ENCODE measurements around the gene KCNAB1. TPM values are rescaled to one million over a fixed set of nuclear protein-coding genes. Genes with fewer than 3 reads are reported as not detected.

The KCNAB1 gene
- total RNA-seq, 1 experiment from 2014 or later = not detected

DNA sequence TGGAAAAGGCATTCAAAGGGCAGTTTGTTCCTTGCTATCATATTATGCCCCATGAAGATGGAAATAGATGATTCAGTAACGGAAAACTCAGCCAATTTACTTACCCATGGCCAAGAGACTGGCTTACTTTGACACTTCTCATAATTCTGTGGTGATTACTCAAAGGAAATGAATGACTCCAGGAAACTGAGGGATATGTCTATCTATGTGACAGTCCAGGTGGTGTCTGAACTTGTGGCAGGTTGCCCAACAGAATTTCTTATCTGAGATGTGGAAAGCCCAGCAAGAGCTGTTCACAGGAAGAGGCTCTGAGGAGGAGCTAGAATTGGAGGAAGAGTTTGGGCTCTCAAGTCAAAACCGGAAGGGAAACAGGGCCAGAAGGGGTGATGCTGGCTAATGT lies 91.2 kb downstream of the KCNAB1 start:
- BruUV-seq (replicated peaks) = no TSS peak
- no peak for DNase-seq (ENCODE audit: low spot score)

DNA sequence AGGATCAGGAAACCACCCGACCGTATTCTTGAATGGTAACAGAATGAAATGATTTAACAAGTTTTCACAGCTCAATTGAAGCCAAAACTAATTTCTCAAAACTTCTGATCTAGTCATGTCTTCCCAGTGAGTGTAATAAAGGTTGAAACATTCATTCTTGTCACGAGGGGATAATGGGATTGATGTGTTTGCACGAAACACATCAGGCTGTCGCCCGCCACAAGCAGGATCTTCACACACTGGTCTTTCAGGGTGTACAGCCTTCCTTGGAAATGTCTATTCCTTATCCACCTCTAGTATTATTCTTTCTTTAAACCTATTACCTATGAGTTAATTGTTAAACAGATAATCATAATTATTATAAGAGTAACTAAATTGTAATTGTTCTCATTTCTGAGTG lies 94.3 kb downstream of the KCNAB1 start:
- H3K4me3 ChIP-seq (ENCODE audit: low read depth, low read length, poor library complexity, severe bottlenecking) = no peak overlapping the region
- H3K4me1 ChIP-seq (ENCODE audit: insufficient read depth, low read length, poor library complexity, severe bottlenecking) = no peaks in the 10 kb centered on the region
- intact Hi-C loops (cut with micrococcal nuclease; ENCODE audit: unreplicated experiment) = no loop called here
- POLR2A ChIA-PET (ENCODE audit: low non-redundant PET) = no interaction called here
- H3K27me3 ChIP-seq (replicated peaks; ENCODE audit: insufficient read depth, low read depth, low read length, poor library complexity) = no peaks in the 10 kb centered on the region
- CTCF ChIA-PET = interaction anchor here (0.6 kb wide), 1 partner anchor 916 kb away, joined by 9 read pairs; no protein-coding TSS in a partner anchor
- BruUV-seq (replicated peaks) = no TSS peak
- no peaks in the 10 kb centered on the region for H3K36me3 ChIP-seq (ENCODE audit: insufficient read depth, low read length, poor library complexity, severe bottlenecking)
- no peak for DNase-seq (ENCODE audit: low spot score)
- no peaks in the 10 kb centered on the region for H3K9me3 ChIP-seq (ENCODE audit: low read depth, low read length, poor library complexity, severe bottlenecking)
- H3K27ac ChIP-seq (ENCODE audit: low read depth, low read length, poor library complexity, severe bottlenecking) = no peak overlapping the region
- TF ChIP-seq, protein P1, sequence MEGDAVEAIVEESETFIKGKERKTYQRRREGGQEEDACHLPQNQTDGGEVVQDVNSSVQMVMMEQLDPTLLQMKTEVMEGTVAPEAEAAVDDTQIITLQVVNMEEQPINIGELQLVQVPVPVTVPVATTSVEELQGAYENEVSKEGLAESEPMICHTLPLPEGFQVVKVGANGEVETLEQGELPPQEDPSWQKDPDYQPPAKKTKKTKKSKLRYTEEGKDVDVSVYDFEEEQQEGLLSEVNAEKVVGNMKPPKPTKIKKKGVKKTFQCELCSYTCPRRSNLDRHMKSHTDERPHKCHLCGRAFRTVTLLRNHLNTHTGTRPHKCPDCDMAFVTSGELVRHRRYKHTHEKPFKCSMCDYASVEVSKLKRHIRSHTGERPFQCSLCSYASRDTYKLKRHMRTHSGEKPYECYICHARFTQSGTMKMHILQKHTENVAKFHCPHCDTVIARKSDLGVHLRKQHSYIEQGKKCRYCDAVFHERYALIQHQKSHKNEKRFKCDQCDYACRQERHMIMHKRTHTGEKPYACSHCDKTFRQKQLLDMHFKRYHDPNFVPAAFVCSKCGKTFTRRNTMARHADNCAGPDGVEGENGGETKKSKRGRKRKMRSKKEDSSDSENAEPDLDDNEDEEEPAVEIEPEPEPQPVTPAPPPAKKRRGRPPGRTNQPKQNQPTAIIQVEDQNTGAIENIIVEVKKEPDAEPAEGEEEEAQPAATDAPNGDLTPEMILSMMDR (conservative IDR thresholded peaks at IDR 0.05; ENCODE audit: low read depth, low read length) = no peak
- no peak for TF ChIP-seq EZH2 (IDR thresholded peaks at IDR 0.05; ENCODE audit: borderline replicate concordance, low read depth, low read length, poor library complexity, severe bottlenecking)

More for the DNA sequence above, 91.2 kb downstream of the KCNAB1 start:
- POLR2A ChIA-PET (ENCODE audit: low non-redundant PET) = no interaction called here
- H3K27ac ChIP-seq (ENCODE audit: low read depth, low read length, poor library complexity, severe bottlenecking) = no peak overlapping the region
- TF ChIP-seq, protein P1 (conservative IDR thresholded peaks at IDR 0.05; ENCODE audit: low read depth, low read length) = no peak
- TF ChIP-seq EZH2 (IDR thresholded peaks at IDR 0.05; ENCODE audit: borderline replicate concordance, low read depth, low read length, poor library complexity, severe bottlenecking) = no peak
- H3K4me1 ChIP-seq (ENCODE audit: insufficient read depth, low read length, poor library complexity, severe bottlenecking) = no peaks in the 10 kb centered on the region
- CTCF ChIA-PET = no interaction called here
- no peaks in the 10 kb centered on the region for H3K9me3 ChIP-seq (ENCODE audit: low read depth, low read length, poor library complexity, severe bottlenecking)
- intact Hi-C loops (cut with micrococcal nuclease; ENCODE audit: unreplicated experiment) = no loop called here
- no peak overlapping the region for H3K4me3 ChIP-seq (ENCODE audit: low read depth, low read length, poor library complexity, severe bottlenecking)
- no peaks in the 10 kb centered on the region for H3K36me3 ChIP-seq (ENCODE audit: insufficient read depth, low read length, poor library complexity, severe bottlenecking)
- no peaks in the 10 kb centered on the region for H3K27me3 ChIP-seq (replicated peaks; ENCODE audit: insufficient read depth, low read depth, low read length, poor library complexity)

DNA sequence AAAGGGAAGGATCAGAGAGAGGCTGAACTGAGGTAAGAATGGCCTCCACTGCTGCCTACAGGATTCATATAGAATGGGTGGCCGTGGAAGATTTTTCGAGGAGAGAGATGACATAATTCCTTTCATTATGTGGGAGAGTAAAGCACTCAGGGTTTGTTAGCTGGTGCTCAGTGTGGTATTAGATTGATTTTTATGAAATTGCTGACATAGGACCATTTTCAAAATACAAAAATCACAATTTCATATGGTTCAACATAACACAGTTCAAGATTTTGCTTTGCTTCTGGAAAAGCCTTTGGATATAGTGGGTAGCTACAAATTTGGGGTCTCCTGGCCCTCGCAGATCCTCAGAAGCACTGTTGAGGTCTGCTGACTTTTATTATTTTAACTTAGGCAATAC lies 95.4 kb downstream of the KCNAB1 start:
- no peak overlapping the region for H3K4me3 ChIP-seq (ENCODE audit: low read depth, low read length, poor library complexity, severe bottlenecking)
- POLR2A ChIA-PET (ENCODE audit: low non-redundant PET) = no interaction called here
- no peaks in the 10 kb centered on the region for H3K4me1 ChIP-seq (ENCODE audit: insufficient read depth, low read length, poor library complexity, severe bottlenecking)
- no TSS peak for BruUV-seq (replicated peaks)
- no peak for TF ChIP-seq EZH2 (IDR thresholded peaks at IDR 0.05; ENCODE audit: borderline replicate concordance, low read depth, low read length, poor library complexity, severe bottlenecking)
- TF ChIP-seq, protein P1 (conservative IDR thresholded peaks at IDR 0.05; ENCODE audit: low read depth, low read length) = no peak
- H3K36me3 ChIP-seq (ENCODE audit: insufficient read depth, low read length, poor library complexity, severe bottlenecking) = no peaks in the 10 kb centered on the region
- intact Hi-C loops (cut with micrococcal nuclease; ENCODE audit: unreplicated experiment) = no loop called here
- no peak for DNase-seq (ENCODE audit: low spot score)
- CTCF ChIA-PET = no interaction called here
- no peaks in the 10 kb centered on the region for H3K9me3 ChIP-seq (ENCODE audit: low read depth, low read length, poor library complexity, severe bottlenecking)
- H3K27ac ChIP-seq (ENCODE audit: low read depth, low read length, poor library complexity, severe bottlenecking) = no peak overlapping the region
- no peaks in the 10 kb centered on the region for H3K27me3 ChIP-seq (replicated peaks; ENCODE audit: insufficient read depth, low read depth, low read length, poor library complexity)
